Neuronal stem cell (in vitro differentiated cells): ENCODE data around the gene PRRX1.

ENCODE experiments used
- DNase-seq: peaks from one replicate; pipeline ENCODE4 v3.0.0-alpha.2; 2013; ENCODE audit warnings: low spot score
- H2AFZ ChIP-seq: one replicate; pipeline ENCODE4 v1.6.1; 2013; ENCODE audit warnings: mild to moderate bottlenecking, low read length, inconsistent platforms
- H2AK5ac ChIP-seq: 2 replicates; pipeline ENCODE4 v1.6.1; 2013; ENCODE audit warnings: low read depth, mild to moderate bottlenecking, inconsistent platforms, low read length, moderate library complexity, mixed read lengths
- H2BK120ac ChIP-seq: 2 replicates; pipeline ENCODE4 v1.6.1; 2013; ENCODE audit warnings: low read depth, mild to moderate bottlenecking, inconsistent platforms, low read length, moderate library complexity, mixed read lengths
- H2BK12ac ChIP-seq: one replicate; pipeline ENCODE4 v1.6.1; 2013; ENCODE audit warnings: low read length, inconsistent platforms
- H2BK15ac ChIP-seq: 2 replicates; pipeline ENCODE4 v1.6.1; 2013; ENCODE audit warnings: mild to moderate bottlenecking, low read length, inconsistent platforms, mixed read lengths
- H2BK5ac ChIP-seq: one replicate; pipeline ENCODE4 v1.6.1; 2013; ENCODE audit warnings: inconsistent platforms, mild to moderate bottlenecking, low read length, moderate library complexity
- H3K14ac ChIP-seq: one replicate; pipeline ENCODE4 v1.6.1; 2013; ENCODE audit warnings: low read length, inconsistent platforms
- H3K18ac ChIP-seq: 2 replicates; pipeline ENCODE4 v1.6.1; 2013; ENCODE audit warnings: low read length, inconsistent platforms
- H3K23ac ChIP-seq: 2 replicates; pipeline ENCODE4 v1.6.1; 2013; ENCODE audit warnings: low read depth, mild to moderate bottlenecking, mixed read lengths, low read length, inconsistent platforms; ENCODE audit not compliant: poor library complexity
- H3K27ac ChIP-seq: replicated peaks from 3 replicates; pipeline ENCODE4 v1.5.1; 2013; ENCODE audit warnings: low read length, inconsistent platforms
- H3K27me3 ChIP-seq, 3 experiments: 2 replicates each; pipeline ENCODE4 v1.6.1; 2013; ENCODE audit warnings: low read length in 3 of 3, mild to moderate bottlenecking in 2 of 3, inconsistent platforms in 1 of 3, low read depth in 1 of 3, mixed read lengths in 1 of 3, moderate library complexity in 1 of 3; ENCODE audit not compliant: control insufficient read depth in 3 of 3, insufficient read depth in 3 of 3
- H3K36me3 ChIP-seq, 2 donors: replicated peaks in 1 of 2; 2 replicates each; pipeline ENCODE4 v1.6.1; 2013; ENCODE audit warnings: low read length in 2 of 2; ENCODE audit not compliant: control insufficient read depth in 2 of 2, insufficient read depth in 2 of 2
- H3K4ac ChIP-seq: 2 replicates; pipeline ENCODE4 v1.6.1; 2013; ENCODE audit warnings: inconsistent platforms, mild to moderate bottlenecking, low read length, moderate library complexity
- H3K4me1 ChIP-seq, 2 donors: 1 replicate in 1 of 2; 2 replicates in 1 of 2; pipeline ENCODE4 v1.6.1; 2013; ENCODE audit warnings: low read length in 2 of 2, low read depth in 1 of 2; ENCODE audit not compliant: control insufficient read depth in 2 of 2, insufficient read depth in 1 of 2
- H3K4me2 ChIP-seq: one replicate; pipeline ENCODE4 v1.6.1; 2013; ENCODE audit warnings: mild to moderate bottlenecking, low read length, inconsistent platforms; ENCODE audit not compliant: insufficient read depth, poor library complexity, severe bottlenecking
- H3K4me3 ChIP-seq, 2 donors: 2 replicates each; pipeline ENCODE4 v1.5.1; 2013; ENCODE audit warnings: low read length in 2 of 2, mild to moderate bottlenecking in 2 of 2, inconsistent platforms in 1 of 2, moderate library complexity in 1 of 2
- H3K79me1 ChIP-seq: one replicate; pipeline ENCODE4 v1.6.1; 2013; ENCODE audit warnings: low read depth, mild to moderate bottlenecking, inconsistent platforms, low read length, moderate library complexity
- H3K9ac ChIP-seq: one replicate; pipeline ENCODE4 v1.6.1; 2013; ENCODE audit warnings: mild to moderate bottlenecking, low read depth, low read length, inconsistent platforms; ENCODE audit not compliant: poor library complexity
- H3K9me3 ChIP-seq, 2 donors: replicated peaks in 1 of 2; 2 replicates each; pipeline versions ENCODE3 to v1.6.1; 2013; ENCODE audit warnings: low read length in 2 of 2, mild to moderate bottlenecking in 2 of 2, inconsistent platforms in 1 of 2, low read depth in 1 of 2, mixed read lengths in 1 of 2, moderate library complexity in 1 of 2; ENCODE audit not compliant: control insufficient read depth in 2 of 2, insufficient read depth in 1 of 2
- H4K8ac ChIP-seq: one replicate; pipeline ENCODE4 v1.6.1; 2013; ENCODE audit warnings: low read depth, mild to moderate bottlenecking, inconsistent platforms, low read length, moderate library complexity
- H4K91ac ChIP-seq: one replicate; pipeline ENCODE4 v1.6.1; 2013; ENCODE audit warnings: low read length, low read depth, mild to moderate bottlenecking, inconsistent platforms; ENCODE audit not compliant: poor library complexity
- WGBS, 2 donors: extraction: QIAGEN DNeasy Blood & Tissue Kit; methylation state at CpG; one replicate each; pipeline ENCODE4 v1.1.7; 2013; ENCODE audit warnings: missing lambda C conversion rate in 2 of 2, mixed read lengths in 1 of 2; ENCODE audit not compliant: insufficient read length in 2 of 2, insufficient replicate concordance in 1 of 2; ENCODE audit errors: extremely low coverage in 2 of 2; 5-methylcytosine and 5-hydroxymethylcytosine counted together

PRRX1 gene

DNA sequence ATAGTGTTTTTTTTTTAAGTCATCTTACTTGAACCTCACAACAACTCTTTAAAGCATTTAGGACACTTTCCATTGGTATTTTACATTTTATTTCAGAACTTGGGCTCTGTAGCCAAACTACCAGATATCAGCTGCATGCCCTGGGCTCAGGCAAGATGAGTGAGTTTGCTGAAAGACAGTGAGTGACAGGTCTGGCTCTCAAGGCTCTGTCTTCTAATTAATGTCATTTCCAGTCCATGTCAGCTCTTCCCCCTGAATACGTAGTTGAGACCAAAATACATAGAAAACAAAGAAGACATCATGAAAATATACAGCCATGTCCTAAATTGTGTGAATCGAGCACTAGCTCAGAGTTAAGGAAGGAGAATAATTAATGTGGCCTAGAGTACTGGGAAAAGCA, 39.7 kb downstream of the PRRX1 start:
- no CpG with 5 or more reads among the region's 2 CpGs for WGBS, 2 donors
- no peak overlapping the region for H2BK120ac ChIP-seq
- no peak overlapping the region for H3K4me2 ChIP-seq

GRCh38 chr1:170704256-170704655, 40.3 kb downstream of the PRRX1 start:
- no peaks in the 10 kb centered on the region for H3K9me3 ChIP-seq
- no peak overlapping the region for H3K4me2 ChIP-seq
- H2BK5ac ChIP-seq: no peak overlapping the region
- no peak overlapping the region for H2AK5ac ChIP-seq
- H4K91ac ChIP-seq: no peak overlapping the region
- no peaks in the 10 kb centered on the region for H3K79me1 ChIP-seq
- H3K4me3 ChIP-seq: no peak overlapping the region
- no peaks in the 10 kb centered on the region for H3K36me3 ChIP-seq
- H3K9ac ChIP-seq: no peak overlapping the region
- no peak overlapping the region for H3K18ac ChIP-seq
- no peak overlapping the region for H2BK15ac ChIP-seq
- H3K4me1 ChIP-seq: no peaks in the 10 kb centered on the region
- H4K8ac ChIP-seq: no peak overlapping the region
- no peak overlapping the region for H3K27ac ChIP-seq
- DNase-seq: no peak
- no peak overlapping the region for H2BK12ac ChIP-seq
- no peak overlapping the region for H3K14ac ChIP-seq
- no CpG with 5 or more reads among the region's 3 CpGs for WGBS, 2 donors
- H3K23ac ChIP-seq: no peak overlapping the region
- H3K4ac ChIP-seq: no peak overlapping the region
- no peak overlapping the region for H2AFZ ChIP-seq
- H3K27me3 ChIP-seq: no peaks in the 10 kb centered on the region
- no peak overlapping the region for H2BK120ac ChIP-seq

More for the DNA sequence above, 39.7 kb downstream of the PRRX1 start:
- H3K4ac ChIP-seq: no peak overlapping the region
- H2AK5ac ChIP-seq: no peak overlapping the region
- no peak overlapping the region for H3K18ac ChIP-seq
- H3K27ac ChIP-seq: no peak overlapping the region
- no peaks in the 10 kb centered on the region for H3K79me1 ChIP-seq
- no peak overlapping the region for H3K4me3 ChIP-seq
- no peak overlapping the region for H2BK15ac ChIP-seq
- H3K36me3 ChIP-seq: no peaks in the 10 kb centered on the region
- no peak overlapping the region for H4K91ac ChIP-seq
- H3K4me1 ChIP-seq: peaks cover 2 to 4% of the 10 kb centered on the region in 2 donors
- no peak overlapping the region for H2BK12ac ChIP-seq
- H2AFZ ChIP-seq: no peak overlapping the region
- no peaks in the 10 kb centered on the region for H3K27me3 ChIP-seq
- H3K9ac ChIP-seq: no peak overlapping the region
- no peak overlapping the region for H3K23ac ChIP-seq
- H2BK5ac ChIP-seq: no peak overlapping the region
- no peak overlapping the region for H4K8ac ChIP-seq
- H3K9me3 ChIP-seq: no peaks in the 10 kb centered on the region
- H3K14ac ChIP-seq: no peak overlapping the region
- DNase-seq: no peak

DNA sequence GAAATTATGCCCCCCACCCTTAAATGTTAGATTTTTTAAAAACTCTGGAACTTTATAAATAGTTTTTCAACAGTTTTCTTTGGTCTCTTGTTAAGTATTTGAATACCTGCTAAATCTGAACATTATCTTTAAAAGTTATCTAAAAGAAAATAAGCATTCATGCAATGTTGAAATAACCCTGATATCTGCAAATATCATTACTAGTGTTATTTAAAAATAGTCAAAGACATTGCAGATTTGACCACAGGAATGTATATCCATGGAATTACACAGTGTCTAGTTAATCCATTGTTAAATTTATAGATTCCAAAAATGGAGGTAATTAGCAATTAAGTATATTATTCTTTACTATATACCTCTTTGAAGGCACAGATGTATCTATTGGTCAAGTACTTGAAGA, 42.0 kb downstream of the PRRX1 start:
- no peak overlapping the region for H4K91ac ChIP-seq
- no peak overlapping the region for H3K4ac ChIP-seq
- H2BK12ac ChIP-seq: no peak overlapping the region
- no peak overlapping the region for H3K27ac ChIP-seq
- no peaks in the 10 kb centered on the region for H3K79me1 ChIP-seq
- H3K27me3 ChIP-seq: no peaks in the 10 kb centered on the region
- H3K14ac ChIP-seq: no peak overlapping the region
- H2BK5ac ChIP-seq: no peak overlapping the region
- DNase-seq: no peak
- no peak overlapping the region for H2AFZ ChIP-seq
- H3K4me3 ChIP-seq: no peak overlapping the region
- H3K9me3 ChIP-seq: no peaks in the 10 kb centered on the region
- no peak overlapping the region for H3K23ac ChIP-seq
- H3K9ac ChIP-seq: no peak overlapping the region
- no peak overlapping the region for H2AK5ac ChIP-seq
- no peaks in the 10 kb centered on the region for H3K36me3 ChIP-seq
- no peaks in the 10 kb centered on the region for H3K4me1 ChIP-seq
- no peak overlapping the region for H3K4me2 ChIP-seq
- no peak overlapping the region for H2BK120ac ChIP-seq
- H3K18ac ChIP-seq: no peak overlapping the region
- H2BK15ac ChIP-seq: no peak overlapping the region
- H4K8ac ChIP-seq: no peak overlapping the region

DNA sequence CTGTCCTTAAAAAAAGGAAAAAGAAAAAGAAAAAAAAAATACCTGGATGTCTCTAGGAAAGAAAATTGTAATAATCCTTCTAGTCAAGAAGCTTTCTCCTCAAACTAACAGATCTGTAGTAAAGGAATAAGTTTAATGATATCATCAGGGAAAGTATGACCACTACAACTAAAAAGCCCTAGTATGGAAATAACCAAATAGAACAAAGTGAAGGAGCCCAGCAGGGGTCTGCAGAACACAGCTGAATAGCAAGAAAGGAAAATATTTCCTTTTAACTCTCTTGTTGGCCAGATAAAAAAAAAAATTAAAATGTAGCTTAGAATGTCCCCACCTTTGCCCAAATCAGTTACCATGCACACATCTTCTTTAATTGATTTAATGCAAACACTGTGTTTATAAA, 43.2 kb downstream of the PRRX1 start:
- H2AK5ac ChIP-seq: no peak overlapping the region
- H3K27me3 ChIP-seq: no peaks in the 10 kb centered on the region
- H3K36me3 ChIP-seq: no peaks in the 10 kb centered on the region
- no peak overlapping the region for H2BK5ac ChIP-seq
- H3K9me3 ChIP-seq: no peaks in the 10 kb centered on the region
- no peak for DNase-seq
- H3K4me1 ChIP-seq: no peaks in the 10 kb centered on the region
- H3K27ac ChIP-seq: no peak overlapping the region
- H2BK15ac ChIP-seq: no peak overlapping the region
- no peaks in the 10 kb centered on the region for H3K79me1 ChIP-seq
- no peak overlapping the region for H4K8ac ChIP-seq
- no peak overlapping the region for H3K4me3 ChIP-seq
- no peak overlapping the region for H2BK12ac ChIP-seq
- no peak overlapping the region for H2AFZ ChIP-seq
- no peak overlapping the region for H3K4me2 ChIP-seq
- H4K91ac ChIP-seq: no peak overlapping the region
- no peak overlapping the region for H3K23ac ChIP-seq
- no peak overlapping the region for H3K4ac ChIP-seq
- H3K14ac ChIP-seq: no peak overlapping the region
- no peak overlapping the region for H3K9ac ChIP-seq
- no peak overlapping the region for H2BK120ac ChIP-seq
- no peak overlapping the region for H3K18ac ChIP-seq
